Measurements from ENCODE around the gene SLC22A9.

Gene SLC22A9

GRCh38 chr11:63443714-63444113 lies 74.1 kb downstream of the SLC22A9 start:
- no peak for FAIRE-seq

GRCh38 chr11:63444160-63444559 lies 74.6 kb downstream of the SLC22A9 start:
- no peak for DNase-seq (ENCODE audit: insufficient read length, low spot score)
- FAIRE-seq = no peak

More at GRCh38 chr11:63443714-63444113, 74.1 kb downstream of the SLC22A9 start:
- DNase-seq (ENCODE audit: insufficient read length, low spot score) = no peak

GRCh38 chr11:63445118-63445517 lies 75.5 kb downstream of the SLC22A9 start:
- FAIRE-seq = no peak
- no peak for DNase-seq (ENCODE audit: insufficient read length, low spot score)

GRCh38 chr11:63445720-63446119 lies 76.1 kb downstream of the SLC22A9 start:
- FAIRE-seq (no peak), DNase-seq (ENCODE audit: insufficient read length, low spot score) (no peak)

GRCh38 chr11:63448646-63449045 lies 79.1 kb downstream of the SLC22A9 start:
- no peak for FAIRE-seq
- no peak for DNase-seq (ENCODE audit: insufficient read length, low spot score)

GRCh38 chr11:63459586-63459985 lies 90.0 kb downstream of the SLC22A9 start:
- FAIRE-seq = no peak
- DNase-seq (ENCODE audit: insufficient read length, low spot score) = no peak
